Right lobe of liver (tissue), 6 donors: ENCODE results near the gene MFAP5. TPM values are rescaled to one million over a fixed set of nuclear protein-coding genes. Genes with fewer than 3 reads are reported as not detected.

Experiments used
- ATAC-seq, 4 donors: fragments of 200-7000 bp; cut with Tn5 transposase; one replicate each; pipeline ENCODE4 v1.9.1; 2020; ENCODE audit warnings: mild to moderate bottlenecking in 4 of 4, moderate library complexity in 4 of 4
- DNase-seq, 3 donors: peaks; one replicate each; pipeline ENCODE4 v3.0.0-alpha.2; 2020
- H3K27ac ChIP-seq, 3 donors: fragments of 200-600 bp; one replicate each; pipeline ENCODE4 v1.8.0; 2022
- H3K27me3 ChIP-seq, 2 donors: fragments of 200-600 bp; one replicate each; pipeline ENCODE4 v1.8.0; 2022
- H3K36me3 ChIP-seq, 4 donors: fragments of 200-600 bp; sonication (generic) in 1 of 4; one replicate each; pipeline versions ENCODE4 v1.5.1 to v1.8.0; 2017 to 2022; ENCODE audit warnings: control low read depth in 1 of 4
- H3K4me1 ChIP-seq, 4 donors: fragments of 200-600 bp; sonication (generic) in 1 of 4; one replicate each; pipeline versions ENCODE4 v1.5.1 to v1.8.0; 2017 to 2022; ENCODE audit warnings: control low read depth in 1 of 4
- H3K4me3 ChIP-seq, 3 donors: fragments of 200-600 bp; one replicate each; pipeline ENCODE4 v1.8.0; 2022
- H3K9me3 ChIP-seq, 4 donors: fragments of 200-600 bp; sonication (generic) in 1 of 4; one replicate each; pipeline versions ENCODE4 v1.5.1 to v1.8.0; 2017 to 2022; ENCODE audit warnings: control low read depth in 1 of 4
- POLR2A ChIP-seq: fragments of 450-650 bp; IDR thresholded peaks from one replicate; pipeline ENCODE4 v1.6.1; 2017; ENCODE audit warnings: antibody characterized with exemption, mild to moderate bottlenecking
- WGBS: methylation state at CpG from one replicate; pipeline ENCODE4 v1.1.6; 2018; ENCODE audit warnings: low coverage, low lambda C conversion rate; ENCODE audit not compliant: insufficient coverage; ENCODE audit errors: missing lambda C conversion rate; 5-methylcytosine and 5-hydroxymethylcytosine counted together
- intact Hi-C, 2 donors: fragments of 100-400 bp; cut with DNase I; formaldehyde crosslinking; loops; one replicate each; pipeline versions ENCODE4 v1.11.2 to v1.14.1; 2022
- total RNA-seq, 6 experiments: library from RNA; depleted of rRNA in 2 of 6; stranded (reverse); fragments of >200 nt in 2 of 6; fragmentation: NEBNext Ultra II Directional in 3 of 6; extraction: Animal tissue kit (Norgen Biotek cat#: 25700) in 3 of 6; gene quantifications; one replicate each; pipeline versions ENCODE4 v1.1.0 to v1.2.4, GENCODE V29; 2016 to 2023
- TF ChIP-seq, protein P1 (sequence below), 4 donors: fragments of 200-600 bp in 3 of 4; fragments of 450-650 bp in 1 of 4; IDR thresholded peaks; one replicate each; pipeline versions ENCODE4 v1.5.1 to v1.8.0; 2016 to 2022; ENCODE audit warnings: antibody characterized with exemption in 4 of 4, mild to moderate bottlenecking in 2 of 4
- donor health status: DM: no; HTN: yes; CAD: no.
- donor health status: DM: no; HTN: no; CAD: no.
- donor health status: DM: no; HTN: no; CAD: no.
- donor health status: DM: no; HTN: yes; CAD: no.
- donor health status: DM: no; HTN: yes; CAD: no.

Gene MFAP5
- total RNA-seq, 6 experiments from 2014 or later = 0.12 to 0.39 TPM; not detected in 4

- TF ChIP-seq, protein P1, sequence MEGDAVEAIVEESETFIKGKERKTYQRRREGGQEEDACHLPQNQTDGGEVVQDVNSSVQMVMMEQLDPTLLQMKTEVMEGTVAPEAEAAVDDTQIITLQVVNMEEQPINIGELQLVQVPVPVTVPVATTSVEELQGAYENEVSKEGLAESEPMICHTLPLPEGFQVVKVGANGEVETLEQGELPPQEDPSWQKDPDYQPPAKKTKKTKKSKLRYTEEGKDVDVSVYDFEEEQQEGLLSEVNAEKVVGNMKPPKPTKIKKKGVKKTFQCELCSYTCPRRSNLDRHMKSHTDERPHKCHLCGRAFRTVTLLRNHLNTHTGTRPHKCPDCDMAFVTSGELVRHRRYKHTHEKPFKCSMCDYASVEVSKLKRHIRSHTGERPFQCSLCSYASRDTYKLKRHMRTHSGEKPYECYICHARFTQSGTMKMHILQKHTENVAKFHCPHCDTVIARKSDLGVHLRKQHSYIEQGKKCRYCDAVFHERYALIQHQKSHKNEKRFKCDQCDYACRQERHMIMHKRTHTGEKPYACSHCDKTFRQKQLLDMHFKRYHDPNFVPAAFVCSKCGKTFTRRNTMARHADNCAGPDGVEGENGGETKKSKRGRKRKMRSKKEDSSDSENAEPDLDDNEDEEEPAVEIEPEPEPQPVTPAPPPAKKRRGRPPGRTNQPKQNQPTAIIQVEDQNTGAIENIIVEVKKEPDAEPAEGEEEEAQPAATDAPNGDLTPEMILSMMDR (IDR thresholded peaks at IDR 0.05) = no peak
- no peak for TF ChIP-seq POLR2A
- H3K4me3 ChIP-seq = no peak overlapping the region
- 10% methylated on average over 3 of the region's 3 CpGs for WGBS
- ATAC-seq (peak; percentile 22 to 61 (median 43)), DNase-seq (no peak)
- no peaks in the 10 kb centered on the region for H3K9me3 ChIP-seq
- H3K4me1 ChIP-seq = no peaks in the 10 kb centered on the region
- H3K27ac ChIP-seq = peak overlapping the region in 1 of 3 donors; percentile 26
- intact Hi-C loops = loop anchor here in 1 of 2 donors (5.0 to 10.0 kb wide), 2 partner anchors 212 to 369 kb away; no protein-coding TSS in a partner anchor
- no peaks in the 10 kb centered on the region for H3K36me3 ChIP-seq
- H3K27me3 ChIP-seq = no peaks in the 10 kb centered on the region
Measured at GRCh38 chr12:8675591-8676036, 13.0 kb upstream of the MFAP5 start.

- H3K27ac ChIP-seq = no peak overlapping the region
- H3K9me3 ChIP-seq = no peaks in the 10 kb centered on the region
- no peak for ATAC-seq
- no peaks in the 10 kb centered on the region for H3K36me3 ChIP-seq
- no peak overlapping the region for H3K4me3 ChIP-seq
- no peaks in the 10 kb centered on the region for H3K27me3 ChIP-seq
- no peak for TF ChIP-seq POLR2A
- TF ChIP-seq, protein P1 (IDR thresholded peaks at IDR 0.05) = no peak
- intact Hi-C loops = loop anchor here in 1 of 2 donors (10.0 kb wide), 1 partner anchor 372 kb away; no protein-coding TSS in a partner anchor
- no peaks in the 10 kb centered on the region for H3K4me1 ChIP-seq
- WGBS = 68% methylated on average over 4 of the region's 5 CpGs
- DNase-seq = no peak
Measured at GRCh38 chr12:8672381-8672780, 9.8 kb upstream of the MFAP5 start.

DNA sequence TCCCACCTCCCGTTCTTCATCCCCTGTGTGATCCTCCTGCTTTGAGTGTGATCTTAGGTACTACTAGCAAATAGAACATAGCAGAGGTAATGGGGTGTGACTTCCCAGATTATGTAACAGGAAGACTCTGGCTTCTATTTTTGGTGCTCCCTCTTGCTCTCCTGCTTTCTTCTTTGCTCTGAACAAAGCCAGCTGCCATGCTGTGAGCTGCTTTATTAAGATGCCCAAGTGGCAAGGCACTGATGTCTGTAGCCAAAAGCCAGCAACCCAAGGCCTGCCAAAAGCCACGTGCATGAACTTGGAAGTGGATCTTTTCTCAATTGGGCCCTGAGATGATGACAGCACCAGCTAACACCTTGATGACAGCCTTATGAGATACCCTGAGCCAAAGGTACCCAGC lies 5.8 kb upstream of the MFAP5 start:
- 44% methylated on average over 2 of the region's 2 CpGs for WGBS
- no peak overlapping the region for H3K27ac ChIP-seq
- H3K4me3 ChIP-seq = no peak overlapping the region
- TF ChIP-seq, protein P1 (IDR thresholded peaks at IDR 0.05) = no peak
- TF ChIP-seq POLR2A = no peak
- no peaks in the 10 kb centered on the region for H3K9me3 ChIP-seq
- DNase-seq = no peak
- no peaks in the 10 kb centered on the region for H3K36me3 ChIP-seq
- no peaks in the 10 kb centered on the region for H3K27me3 ChIP-seq
- intact Hi-C loops = loop anchor here in 1 of 2 donors (10.0 kb wide), 1 partner anchor 376 kb away; no protein-coding TSS in a partner anchor
- ATAC-seq = no peak
- no peaks in the 10 kb centered on the region for H3K4me1 ChIP-seq

- H3K27ac ChIP-seq = no peak overlapping the region
- no peaks in the 10 kb centered on the region for H3K4me1 ChIP-seq
- H3K36me3 ChIP-seq = no peaks in the 10 kb centered on the region
- no peaks in the 10 kb centered on the region for H3K9me3 ChIP-seq
- DNase-seq = no peak
- no peak overlapping the region for H3K4me3 ChIP-seq
- no peak for ATAC-seq
- WGBS = 58% methylated on average over 2 of the region's 2 CpGs
- TF ChIP-seq, protein P1 (IDR thresholded peaks at IDR 0.05) = no peak
- no peak for TF ChIP-seq POLR2A
- intact Hi-C loops = loop anchor here in 1 of 2 donors (10.0 kb wide), 1 partner anchor 378 kb away; no protein-coding TSS in a partner anchor
- H3K27me3 ChIP-seq = no peaks in the 10 kb centered on the region
Measured at GRCh38 chr12:8667270-8667669, 4.6 kb upstream of the MFAP5 start.
